HuH-7 (cell line): Measurements from ENCODE around the gene REXO4.
"Not testable (repeated sequence)": the region's sequence is repeated elsewhere in the genome, so short reads cannot be mapped to it uniquely, and the experiment has no call there.

Experiments used
- DNase-seq: peaks from one replicate; pipeline ENCODE4 v3.0.0; 2011; ENCODE audit warnings: low spot score

Gene REXO4

DNA sequence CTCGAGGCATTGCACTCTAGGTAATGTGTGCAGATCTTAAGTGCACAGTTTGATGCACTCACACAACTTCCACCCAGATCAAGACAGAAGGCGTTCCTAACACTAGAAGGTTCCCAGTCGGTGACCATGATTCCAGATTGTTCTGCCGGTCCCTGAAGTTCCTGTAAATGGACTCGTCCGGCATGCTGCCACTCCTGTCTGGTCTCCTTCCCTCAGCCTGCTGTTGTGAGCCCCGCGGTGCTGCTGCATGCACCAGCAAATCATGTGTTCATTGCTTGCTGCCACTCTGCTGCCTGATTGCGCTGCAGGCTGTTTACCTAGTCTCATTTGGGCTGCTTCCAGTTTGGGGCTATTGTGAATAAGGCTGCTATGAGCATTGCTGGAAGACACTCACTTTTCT lies 30.1 kb downstream of the REXO4 start:
- DNase-seq, result no peak

DNA sequence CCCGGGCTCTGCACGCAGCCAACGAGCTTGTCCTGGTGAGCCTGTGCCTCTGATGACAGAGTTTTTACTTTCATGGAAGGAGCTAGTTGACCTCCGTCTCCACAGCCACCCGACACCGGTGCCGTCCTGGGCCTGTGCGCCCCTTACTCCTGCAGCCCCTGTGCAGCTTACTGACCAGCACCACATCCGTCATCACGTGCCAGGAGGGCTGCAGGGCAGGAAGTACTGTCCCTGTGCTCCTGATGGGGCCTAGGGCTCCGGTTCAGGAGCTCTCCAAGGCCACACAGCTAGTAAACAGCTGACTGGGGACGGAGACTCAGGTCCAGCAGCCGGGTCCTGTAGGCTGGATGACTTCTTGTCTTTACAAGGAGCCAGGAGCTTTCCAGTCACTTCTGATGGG lies 31.5 kb downstream of the REXO4 start:
- no peak for DNase-seq

DNA sequence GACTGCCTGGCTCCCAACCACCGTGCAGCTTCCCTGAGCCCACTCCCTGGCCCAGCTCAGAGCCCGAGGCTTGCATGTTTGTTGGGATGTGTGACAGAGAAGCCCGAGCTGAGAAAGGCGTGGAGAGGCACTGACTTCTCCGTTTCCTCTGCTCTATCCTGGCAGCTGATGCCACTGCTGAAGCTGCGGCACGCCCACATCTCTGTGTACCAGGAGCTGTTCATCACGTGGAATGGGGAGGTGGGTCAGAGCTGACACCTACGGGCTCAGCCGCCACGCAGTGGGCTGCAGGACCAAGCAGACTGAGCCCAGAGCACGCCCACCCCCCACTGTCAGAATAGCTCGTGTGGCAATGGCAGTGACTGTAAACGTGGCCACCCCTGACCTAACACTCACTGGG lies 32.4 kb downstream of the REXO4 start:
- no peak for DNase-seq

DNA sequence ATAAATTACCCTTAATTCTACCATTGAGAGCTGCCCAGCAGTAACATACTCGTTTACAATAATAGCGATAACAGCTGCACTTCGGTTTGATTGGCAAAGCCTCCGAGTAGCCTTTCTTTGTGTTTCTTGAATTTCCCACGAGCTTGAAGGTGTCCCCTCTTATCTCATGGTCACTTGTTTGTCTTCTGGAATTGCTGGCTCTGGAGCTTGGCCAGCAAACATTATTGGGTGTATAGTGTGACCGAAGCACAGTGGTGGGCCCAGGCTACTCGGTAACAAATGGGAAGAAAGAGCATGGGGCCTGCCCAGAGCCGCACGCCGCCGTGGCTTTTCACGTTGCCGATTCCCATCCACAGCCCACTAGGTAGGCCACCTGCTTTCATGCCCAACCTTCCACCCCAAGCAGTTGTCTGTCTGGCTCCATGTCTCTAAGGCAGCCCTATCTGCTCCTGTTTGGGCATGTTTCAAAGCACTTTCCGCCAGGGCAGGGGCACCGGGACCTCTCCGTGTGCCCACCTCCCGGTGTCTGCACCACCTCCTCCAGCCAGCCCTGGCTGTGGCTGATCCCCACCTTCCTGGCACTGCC lies 33.0 kb downstream of the REXO4 start:
- no peak for DNase-seq

DNA sequence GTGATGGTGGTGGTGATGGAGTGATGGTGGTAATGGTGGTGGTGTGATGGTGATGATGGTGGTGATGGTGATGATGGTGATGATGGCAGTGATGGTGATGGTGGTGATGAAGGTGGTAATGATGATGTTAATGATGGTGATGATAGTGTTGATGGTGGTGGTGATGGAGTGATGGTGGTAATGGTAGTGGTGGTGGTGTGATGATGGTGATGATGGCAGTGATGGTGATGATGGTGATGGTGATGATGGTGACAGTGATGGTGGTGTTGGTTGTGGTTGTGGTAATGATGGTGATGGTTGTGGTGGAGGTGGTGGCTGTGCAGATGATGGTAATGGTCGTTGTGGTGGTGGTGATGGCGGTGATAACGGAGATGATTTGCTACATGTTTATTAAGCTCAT lies 34.4 kb downstream of the REXO4 start:
- DNase-seq, result no peak

DNA sequence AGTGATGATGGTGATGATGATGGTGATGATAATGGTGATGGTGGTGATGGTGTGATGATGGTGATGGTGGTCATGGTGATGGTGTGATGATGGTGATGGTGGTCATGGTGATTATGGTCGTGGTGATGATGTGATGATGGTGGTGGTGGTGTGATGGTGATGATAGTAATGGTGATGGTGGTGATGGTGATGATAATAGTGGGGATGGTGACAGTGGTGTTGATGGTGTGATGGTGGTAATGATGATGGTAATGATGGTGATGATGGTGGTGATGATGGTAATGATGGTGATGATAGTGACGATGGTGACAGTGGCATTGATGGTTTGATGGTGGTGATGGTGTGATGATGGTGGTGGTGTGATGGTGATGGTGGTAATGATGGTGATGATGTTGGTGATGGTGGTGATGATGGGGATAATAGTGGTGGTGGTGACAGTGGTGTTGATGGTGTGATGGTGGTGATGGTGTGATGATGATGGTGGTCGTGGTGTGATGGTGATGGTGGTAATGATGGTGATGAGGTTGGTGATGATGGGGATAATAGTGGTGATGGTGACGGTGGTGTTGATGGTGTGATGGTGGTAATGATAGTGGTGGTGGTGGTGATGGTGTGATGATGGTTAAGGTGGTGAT lies 35.2 kb downstream of the REXO4 start:
- no peak for DNase-seq

DNA sequence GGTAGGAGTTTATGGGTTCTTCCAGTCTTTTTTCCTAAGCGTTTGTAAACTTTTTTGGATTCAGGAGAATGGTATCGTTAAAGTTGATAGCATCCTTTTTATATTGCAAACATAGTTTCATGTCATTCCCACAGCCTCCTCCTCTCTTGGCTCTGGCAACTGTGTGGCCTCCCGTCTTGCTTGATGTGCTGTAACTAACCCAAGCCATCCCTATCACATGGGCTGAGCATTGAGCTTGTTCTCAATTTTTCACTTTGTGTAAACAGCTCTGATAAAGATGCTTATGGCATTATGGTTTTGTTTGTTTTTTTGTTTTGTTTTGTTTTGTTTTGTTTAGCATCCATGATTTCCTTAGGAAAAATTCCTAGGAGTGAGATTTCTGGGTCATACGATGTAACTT lies 37.1 kb downstream of the REXO4 start:
- DNase-seq, result no peak

DNA sequence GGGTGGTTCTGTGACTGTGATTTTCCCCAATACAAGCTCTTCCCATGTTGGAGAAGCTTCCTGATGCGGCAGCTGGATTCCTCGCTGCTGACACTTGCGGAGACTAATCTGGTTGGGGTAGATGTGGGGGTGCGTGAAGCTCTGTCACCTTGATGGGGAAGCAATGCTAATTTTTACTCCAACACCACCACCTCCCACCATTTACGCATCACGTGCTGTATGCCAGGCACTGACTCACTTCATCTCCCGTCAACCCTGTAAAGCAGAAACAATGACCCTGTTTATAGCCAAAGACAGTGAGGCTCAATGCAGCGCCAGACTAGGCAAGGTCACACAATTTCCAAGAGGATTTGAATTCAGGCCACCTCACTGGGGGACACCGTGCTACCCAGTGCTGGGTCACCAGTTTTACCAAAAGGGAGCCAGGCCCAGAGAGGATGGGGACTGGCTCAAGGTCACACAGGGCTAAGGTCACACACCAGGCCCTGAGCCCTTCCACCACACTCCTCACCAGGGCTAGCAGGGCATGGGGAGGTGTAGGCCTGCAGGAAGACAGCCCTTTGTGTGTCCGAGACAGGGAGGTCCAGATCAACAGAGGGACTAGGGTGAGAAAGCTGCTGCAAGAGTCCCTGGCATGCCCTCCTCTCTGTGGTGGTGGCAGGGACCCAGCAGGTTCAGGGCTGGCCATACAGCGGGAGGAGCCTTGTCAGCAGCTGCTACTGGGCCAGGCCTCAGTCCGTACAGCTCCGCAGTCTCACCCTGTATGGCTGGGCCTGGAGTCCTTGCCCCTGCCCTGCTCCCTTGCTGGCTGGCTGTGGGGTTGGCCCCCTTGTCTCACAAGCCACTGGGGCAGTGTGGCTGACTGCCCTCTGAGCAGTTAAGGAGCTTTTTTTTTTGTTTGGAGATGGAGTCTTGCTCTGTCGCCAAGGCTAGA lies 38.4 kb downstream of the REXO4 start:
- DNase-seq, result no peak

DNA sequence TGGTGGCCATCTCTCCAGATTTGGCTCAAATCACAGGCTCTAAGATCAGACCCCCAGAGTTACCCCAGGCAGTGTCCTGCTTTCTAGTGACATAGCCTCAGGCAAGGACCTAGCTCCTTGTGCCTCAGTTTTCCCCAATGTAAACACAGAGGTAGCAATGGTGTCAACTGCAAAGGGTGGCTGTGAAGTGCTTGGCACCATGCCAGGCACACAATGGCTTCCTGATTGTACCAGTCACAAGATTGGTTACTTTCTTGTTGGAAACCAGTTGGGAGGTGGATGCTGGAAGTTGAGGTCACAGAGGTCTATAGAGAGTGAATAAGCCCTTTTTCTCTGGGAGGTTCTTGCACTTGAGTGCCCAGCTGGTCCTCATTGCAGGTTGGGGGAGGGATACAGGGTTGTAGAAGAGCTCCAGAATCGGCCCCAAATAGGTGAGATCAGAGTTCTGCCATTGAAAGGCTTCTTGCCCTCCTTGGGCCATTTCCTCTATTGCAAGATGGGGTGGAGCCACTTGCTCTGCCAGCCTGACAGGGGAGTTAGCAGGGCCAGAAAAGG lies 39.3 kb downstream of the REXO4 start:
- no peak for DNase-seq

DNA sequence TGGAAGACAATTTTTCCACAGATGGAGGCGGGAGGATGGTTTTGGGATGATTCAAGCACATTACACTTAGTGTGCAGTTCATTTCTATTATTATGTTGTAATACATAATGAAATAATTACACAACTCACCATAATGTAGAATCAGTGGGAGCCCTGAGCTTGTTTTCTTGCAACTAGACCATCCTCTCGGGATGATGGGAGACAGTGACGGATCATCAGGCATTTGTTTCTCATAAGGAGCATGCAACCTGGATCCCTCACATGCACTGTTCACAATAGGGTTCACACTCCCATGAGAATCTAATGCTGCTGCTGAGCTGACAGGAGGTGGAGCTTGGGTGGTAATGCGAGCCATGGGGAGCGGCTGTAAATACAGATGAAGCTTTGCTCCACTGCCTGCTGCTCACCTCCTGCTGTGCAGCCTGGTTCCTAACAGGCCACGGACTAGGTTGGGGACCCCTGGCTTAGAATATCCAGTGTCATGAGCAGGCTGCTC lies 40.0 kb downstream of the REXO4 start:
- DNase-seq, result no peak

DNA sequence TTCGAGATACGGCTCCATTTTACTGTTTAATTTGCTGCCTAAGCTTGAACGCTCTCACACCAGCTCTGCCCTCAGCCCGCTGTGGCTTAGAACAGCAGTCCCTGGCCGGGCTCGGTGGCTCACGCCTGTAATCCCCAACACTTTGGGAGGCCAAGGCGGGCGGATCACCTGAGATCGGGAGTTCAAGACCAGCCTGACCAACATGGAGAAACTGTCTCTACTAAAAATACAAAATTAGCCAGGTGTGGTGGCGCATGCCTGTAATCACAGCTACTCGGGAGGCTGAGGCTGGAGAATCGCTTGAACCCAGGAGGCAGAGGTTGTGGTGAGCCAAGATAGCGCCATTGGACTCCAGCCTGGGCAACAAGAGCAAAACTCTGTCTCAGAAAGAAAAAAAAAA lies 40.5 kb downstream of the REXO4 start:
- DNase-seq, result not testable (repeated sequence)

DNA sequence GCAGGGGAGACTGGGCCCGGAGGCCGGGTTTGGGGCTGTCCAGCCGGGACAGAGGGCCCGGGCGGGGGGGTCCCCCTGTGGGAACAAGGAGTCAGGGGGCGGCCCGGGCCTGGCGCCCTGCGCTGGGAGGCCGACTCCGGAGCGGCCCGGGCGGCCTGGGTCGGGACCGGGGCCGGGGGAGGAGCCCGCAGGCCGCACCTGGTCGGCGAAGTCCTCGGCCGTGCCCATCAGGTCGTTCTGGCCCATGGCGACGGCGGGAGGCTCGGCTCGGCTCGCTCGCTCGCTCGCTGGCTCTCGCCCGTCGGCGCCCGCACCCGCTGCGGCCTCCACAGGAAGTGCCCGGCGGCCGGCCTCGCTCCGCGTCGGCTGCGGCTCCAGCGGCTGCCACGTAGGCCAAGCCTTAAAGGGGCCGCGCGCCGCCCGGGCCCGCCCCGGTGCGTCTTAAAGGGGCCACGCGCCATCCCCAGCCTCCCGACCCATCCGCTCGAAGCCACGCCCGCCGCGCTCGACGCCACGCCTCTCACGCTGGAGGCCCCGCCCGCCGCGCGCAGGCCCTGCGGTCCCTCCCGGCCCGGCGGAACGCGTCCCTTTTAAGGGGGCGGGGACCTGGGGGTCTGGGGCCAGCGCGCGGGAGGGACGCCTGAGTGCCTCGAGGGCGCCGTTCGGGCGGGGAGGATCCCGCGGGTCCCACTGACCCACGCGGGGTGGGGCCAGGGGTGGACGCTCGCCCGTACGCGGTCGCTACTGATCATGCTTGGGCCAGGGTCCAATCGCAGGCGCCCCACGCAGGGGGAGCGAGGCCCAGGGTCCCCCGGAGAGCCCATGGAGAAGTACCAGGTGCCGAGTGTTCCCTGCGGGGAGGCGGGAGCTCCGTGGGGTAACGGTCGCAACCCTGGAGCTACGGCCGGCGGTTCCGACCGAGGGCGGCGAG lies 41.8 kb downstream of the REXO4 start, which contains the start of the genes STKLD1 and SURF4:
Gene STKLD1, plus strand, starts transcription at position 643 of the 931 bp plus-strand sequence. Its CDS starts 108 bp downstream, at position 751.
Gene SURF4, minus strand, starts transcription at position 337 of the 931 bp plus-strand sequence. Its CDS starts 91 bp downstream, at position 246.
- peak; percentile 99 for DNase-seq

DNA sequence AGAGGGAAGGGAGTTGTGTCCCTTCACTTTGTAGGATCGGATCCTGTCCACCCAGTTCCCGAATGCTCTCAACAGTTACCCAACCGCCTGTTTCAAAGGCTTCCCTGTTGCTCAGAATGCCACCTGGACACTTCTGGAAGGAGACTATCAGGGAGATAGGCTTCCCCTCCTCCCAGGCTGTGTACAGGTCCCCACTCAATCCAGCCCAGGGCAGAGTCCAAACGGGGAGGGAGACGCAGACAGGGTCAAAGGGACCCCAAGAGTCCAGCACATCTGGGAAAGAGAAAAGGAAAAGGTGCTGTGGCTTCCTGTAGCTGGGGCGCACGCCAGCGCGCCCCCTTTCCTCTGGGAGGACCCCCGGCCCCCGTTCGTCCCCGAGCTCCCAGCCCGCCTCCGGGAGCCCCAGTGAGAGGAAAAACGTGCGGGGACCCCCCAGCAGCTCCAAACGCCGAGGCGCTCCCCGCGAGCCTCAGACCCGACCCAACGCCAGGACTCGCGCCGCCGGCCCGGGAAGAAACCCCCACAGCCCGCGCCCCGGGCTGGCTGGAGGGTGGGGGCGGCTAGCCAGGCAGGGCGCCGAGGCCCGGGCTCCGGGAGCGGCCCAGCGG lies 42.6 kb downstream of the REXO4 start:
- peak; percentile 72 for DNase-seq

DNA sequence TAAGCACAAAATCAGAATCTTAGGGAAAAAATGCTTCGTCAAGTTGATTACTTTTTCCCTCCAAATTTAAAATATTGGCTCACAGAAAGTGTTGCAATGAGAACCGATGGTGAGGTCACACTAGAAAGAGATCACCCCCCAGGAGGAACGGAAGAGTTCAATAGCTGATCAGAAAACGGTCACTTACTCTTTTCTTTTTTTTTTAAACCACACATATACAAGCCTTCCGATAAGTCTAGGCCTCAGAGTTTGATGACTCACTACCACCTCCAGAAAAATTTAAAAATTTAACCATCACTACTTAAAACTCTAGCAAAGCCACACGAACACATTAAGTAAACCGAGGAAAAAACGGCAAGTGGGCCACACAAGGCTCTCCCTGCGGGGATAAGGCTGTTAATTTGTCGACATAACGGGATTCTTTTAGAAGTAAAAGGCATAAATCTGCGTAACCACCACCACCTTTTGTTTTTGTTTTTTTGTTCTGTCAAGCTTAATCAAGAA lies 43.1 kb downstream of the REXO4 start:
- no peak for DNase-seq

DNA sequence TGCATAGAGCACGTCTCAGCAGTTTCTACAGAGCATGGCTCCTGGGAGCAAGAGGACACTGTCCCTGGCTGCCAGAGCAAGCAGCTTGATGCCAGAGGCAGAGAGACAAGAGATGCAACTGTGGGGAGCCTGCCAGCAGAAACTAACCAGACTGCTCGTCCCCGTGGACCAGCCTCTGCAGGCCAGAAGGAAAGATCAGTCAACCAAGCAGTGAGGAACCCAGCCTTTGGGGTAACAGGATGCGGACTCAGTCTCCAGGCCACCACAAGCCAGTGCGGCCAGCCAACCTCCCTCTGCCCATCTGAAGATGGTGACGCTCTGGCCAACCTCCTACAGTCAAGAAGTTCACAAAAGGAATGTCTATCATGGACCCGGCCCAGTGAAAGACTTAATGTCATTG lies 45.7 kb downstream of the REXO4 start:
- no peak for DNase-seq

DNA sequence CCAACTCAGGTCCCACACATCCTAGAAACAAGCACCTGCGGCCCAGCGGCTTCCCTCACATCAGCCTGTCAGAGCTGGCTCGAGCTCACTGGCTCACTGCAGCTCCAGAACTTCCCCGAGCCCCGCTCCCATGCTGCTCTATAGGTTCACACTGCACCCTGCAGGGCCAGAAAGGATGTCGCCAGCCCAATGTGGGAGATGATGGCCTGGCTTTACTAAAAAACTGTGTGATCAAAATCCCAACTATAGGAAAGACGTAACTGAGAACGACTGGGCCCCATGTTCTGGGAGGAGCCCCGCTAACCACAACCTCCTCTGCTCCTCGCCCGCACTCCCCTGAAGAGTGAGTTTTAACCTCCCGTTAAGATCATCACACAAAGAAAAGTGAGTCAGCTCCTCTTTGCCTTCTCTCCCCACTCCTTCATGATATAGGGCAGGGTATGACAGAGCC lies 46.5 kb downstream of the REXO4 start:
- DNase-seq, result no peak

DNA sequence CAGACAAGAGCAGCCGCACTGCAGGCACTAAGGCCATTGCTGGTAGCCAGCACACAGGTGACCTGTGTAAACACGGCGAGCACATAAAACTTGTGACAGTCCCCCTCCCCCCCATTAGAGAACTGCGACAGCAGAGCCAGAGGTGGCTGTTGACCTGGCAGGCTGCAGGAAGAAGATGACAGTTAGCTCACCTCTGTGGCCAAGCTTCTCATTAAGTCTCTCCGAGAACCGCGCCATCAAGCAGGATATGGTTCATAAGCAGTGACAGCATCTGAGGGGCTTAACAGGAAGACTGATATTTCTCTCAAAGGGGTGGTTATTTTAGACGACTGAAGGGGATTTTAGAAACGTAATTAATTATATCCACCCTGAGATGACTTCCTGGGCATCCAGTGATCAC lies 47.1 kb downstream of the REXO4 start:
- no peak for DNase-seq

DNA sequence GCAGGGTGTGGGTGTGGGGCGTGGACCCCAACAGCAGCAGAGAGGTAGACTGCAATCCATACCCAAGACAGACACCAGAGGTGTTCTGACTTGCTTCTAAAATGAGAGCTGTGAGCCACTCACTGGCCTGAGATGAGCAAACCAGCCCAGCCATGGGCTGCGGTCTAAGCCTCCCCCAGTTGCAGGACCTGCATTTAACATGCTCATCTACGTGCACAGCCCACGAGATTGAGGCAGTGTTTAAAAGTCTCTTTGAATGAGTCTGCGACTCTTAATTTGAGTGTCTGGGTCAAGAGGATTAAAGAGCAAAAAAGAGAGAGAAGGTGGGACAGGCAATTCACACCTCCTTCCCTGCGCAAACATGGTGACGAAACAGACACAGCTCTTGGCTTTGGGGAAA lies 47.9 kb downstream of the REXO4 start:
- DNase-seq, result no peak

DNA sequence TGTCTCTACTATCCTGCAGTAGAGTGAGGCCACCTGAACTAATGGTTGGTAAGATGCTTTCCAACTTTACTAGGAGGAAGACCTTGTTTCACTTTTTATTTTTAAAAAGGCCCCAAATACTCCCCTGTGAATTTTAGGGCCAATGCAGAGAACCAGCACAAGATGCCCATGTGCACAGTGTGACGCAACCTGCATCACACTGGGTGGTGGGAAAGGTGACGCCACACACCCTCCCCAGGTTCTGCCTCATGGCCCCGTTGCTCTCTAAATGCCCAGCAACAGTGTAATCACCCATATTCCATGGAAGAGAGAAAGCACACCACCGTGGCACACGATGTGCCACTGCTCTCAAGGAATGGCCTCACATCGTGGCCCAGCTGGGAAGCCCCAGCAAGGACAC lies 48.4 kb downstream of the REXO4 start:
- no peak for DNase-seq

DNA sequence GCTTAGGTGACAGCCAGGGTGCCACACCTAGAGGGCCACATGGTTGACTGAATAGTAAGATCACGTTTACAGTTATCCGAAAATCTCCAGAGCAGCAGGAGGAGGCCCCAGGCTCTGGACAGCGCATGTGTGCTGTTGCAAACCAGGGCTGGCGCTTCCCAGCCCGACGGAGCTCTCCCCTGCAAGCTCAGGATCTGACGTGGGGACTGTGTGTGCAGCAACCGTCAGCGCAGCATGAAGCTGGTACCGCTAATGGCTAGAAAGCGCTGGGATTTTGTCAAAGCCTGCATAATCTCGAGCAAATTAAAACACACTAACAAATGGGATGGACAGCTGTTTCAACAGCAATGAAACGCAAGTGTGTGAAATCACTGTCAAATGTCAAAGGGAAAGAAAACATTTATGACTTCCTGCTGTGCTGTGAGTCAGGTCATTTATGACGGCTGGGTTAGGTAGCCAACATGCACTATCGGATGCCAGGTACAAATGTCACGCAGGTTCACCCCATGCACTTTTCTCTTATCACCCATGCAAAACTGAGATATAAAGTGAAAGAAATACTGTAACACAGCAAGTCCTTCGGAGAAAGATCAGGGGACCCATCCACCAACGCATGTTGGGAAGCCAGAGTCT lies 49.4 kb downstream of the REXO4 start:
- DNase-seq, result no peak
